SK-N-SH (cell line): Measurements from ENCODE around the gene CUX1. TPM values are rescaled to one million over a fixed set of nuclear protein-coding genes. Genes with fewer than 3 reads are reported as not detected.

ENCODE experiments used
- CTCF ChIA-PET: fragments of 300-600, 350-600 bp; formaldehyde crosslinking; extraction: SDS; loops from one replicate; lab custom pipeline; 2021; lab: Yijun Ruan, JAX
- POLR2A ChIA-PET: fragments of 350-600 bp; sonication (Branson Sonifier 250); formaldehyde crosslinking; extraction: SDS; loops from one replicate; lab custom pipeline; 2020; ENCODE audit warnings: antibody characterized with exemption, inconsistent platforms; lab: Yijun Ruan, JAX
- DNase-seq: peaks from one replicate; pipeline ENCODE4 v3.0.0; 2012
- H2AFZ ChIP-seq: fragments of 200-600 bp; sonication (generic); 2 replicates; pipeline ENCODE4 v1.8.1; 2016; ENCODE audit warnings: antibody characterized with exemption, mild to moderate bottlenecking, low read depth
- H3F3A ChIP-seq: fragments of 200-600 bp; sonication (generic); replicated peaks from 2 replicates; pipeline ENCODE3; 2016; ENCODE audit warnings: antibody characterized with exemption, mild to moderate bottlenecking; ENCODE audit not compliant: insufficient read depth
- H3K27ac ChIP-seq, 2 experiments: fragments of 200-500 bp in 1 of 2; fragments of 200-600 bp in 1 of 2; sonication (Bioruptor generic) in 1 of 2; sonication (generic), shearing (Covaris generic) in 1 of 2; 2 replicates each; pipeline versions ENCODE4 v1.5.1 to v1.6.1; 2014 to 2016; ENCODE audit warnings: low read depth in 2 of 2, inconsistent platforms in 1 of 2, low read length in 1 of 2, mild to moderate bottlenecking in 1 of 2, mixed read lengths in 1 of 2
- H3K27me3 ChIP-seq: fragments of 200-600 bp; sonication (generic), shearing (Covaris generic); 2 replicates; pipeline ENCODE4 v1.6.1; 2016; ENCODE audit warnings: mixed run types; ENCODE audit not compliant: insufficient read depth
- H3K36me3 ChIP-seq, 2 experiments: fragments of 200-500 bp in 1 of 2; fragments of 200-600 bp in 1 of 2; sonication (Bioruptor generic) in 1 of 2; sonication (generic) in 1 of 2; replicated peaks in 1 of 2; 2 replicates each; pipeline versions ENCODE3 to v1.5.1; 2014 to 2016; ENCODE audit warnings: low read length in 1 of 2, mild to moderate bottlenecking in 1 of 2; ENCODE audit not compliant: insufficient read depth in 2 of 2, control insufficient read depth in 1 of 2
- H3K4me1 ChIP-seq, 2 experiments: fragments of 200-500 bp in 1 of 2; fragments of 200-600 bp in 1 of 2; sonication (Bioruptor generic) in 1 of 2; sonication (generic), shearing (Covaris generic) in 1 of 2; 2 replicates each; pipeline versions ENCODE4 v1.5.1 to v1.6.1; 2014 to 2016; ENCODE audit warnings: low read depth in 1 of 2, low read length in 1 of 2, mixed run types in 1 of 2; ENCODE audit not compliant: insufficient read depth in 2 of 2, control insufficient read depth in 1 of 2
- H3K4me2 ChIP-seq: fragments of 200-600 bp; sonication (generic), shearing (Covaris generic); 2 replicates; pipeline ENCODE4 v1.6.1; 2017; ENCODE audit warnings: mixed run types
- H3K4me3 ChIP-seq, 2 experiments: fragments of 200-500 bp in 1 of 2; fragments of 200-600 bp in 1 of 2; sonication (Bioruptor generic) in 1 of 2; sonication (generic), shearing (Covaris generic) in 1 of 2; 2 replicates each; pipeline versions ENCODE4 v1.5.1 to v1.8.1; 2014 to 2016; ENCODE audit warnings: low read depth in 2 of 2, inconsistent platforms in 1 of 2, low read length in 1 of 2, mild to moderate bottlenecking in 1 of 2, mixed read lengths in 1 of 2, moderate library complexity in 1 of 2
- H3K79me2 ChIP-seq: fragments of 200-600 bp; sonication (generic); 2 replicates; pipeline ENCODE4 v1.8.1; 2017; ENCODE audit warnings: mild to moderate bottlenecking; ENCODE audit not compliant: insufficient read depth
- H3K9ac ChIP-seq: fragments of 200-600 bp; sonication (generic); 2 replicates; pipeline ENCODE4 v1.6.1; 2017; ENCODE audit warnings: mixed run types
- H3K9me2 ChIP-seq: fragments of 200-600 bp; sonication (generic); 2 replicates; pipeline ENCODE4 v1.6.1; 2017; ENCODE audit warnings: mixed run types
- H3K9me3 ChIP-seq: fragments of 200-600 bp; sonication (generic); 2 replicates; pipeline ENCODE4 v1.6.1; 2017; ENCODE audit warnings: mixed run types, mild to moderate bottlenecking, moderate library complexity
- H4K20me1 ChIP-seq: fragments of 200-600 bp; sonication (generic); 2 replicates; pipeline ENCODE4 v1.6.1; 2017; ENCODE audit warnings: mild to moderate bottlenecking, mixed run types; ENCODE audit not compliant: insufficient read depth
- CHD2 ChIP-seq: fragments of 150-350 bp; IDR thresholded peaks from 2 replicates; pipeline ENCODE4 v1.6.1; 2018; ENCODE audit warnings: low read length; ENCODE audit not compliant: partially characterized antibody
- CTCF ChIP-seq: fragments of 200-600 bp; sonication (generic); IDR thresholded peaks from 2 replicates; pipeline ENCODE4 v1.6.1; 2017; ENCODE audit warnings: antibody characterized with exemption, mild to moderate bottlenecking, moderate library complexity
- EZH2phosphoT487 ChIP-seq: fragments of 200-600 bp; sonication (generic); IDR thresholded peaks from 2 replicates; pipeline ENCODE4 v1.6.1; 2017; ENCODE audit warnings: low read depth, mixed run types, mild to moderate bottlenecking, antibody characterized with exemption, moderate library complexity, borderline replicate concordance
- PBX3 ChIP-seq: IDR thresholded peaks from 2 replicates; pipeline ENCODE4; 2012
- RAD21 ChIP-seq: IDR thresholded peaks from 2 replicates; pipeline ENCODE4 v1.6.1; 2012; ENCODE audit warnings: mild to moderate bottlenecking, low read length
- RCOR1 ChIP-seq: fragments of 150-350 bp; IDR thresholded peaks from 2 replicates; pipeline ENCODE4 v1.6.1; 2017; ENCODE audit warnings: antibody characterized with exemption, low read length
- RFX5 ChIP-seq: IDR thresholded peaks from 2 replicates; pipeline ENCODE4 v1.6.1; 2012; ENCODE audit warnings: mild to moderate bottlenecking, improper control_type of control experiment, low read length
- RXRA ChIP-seq: IDR thresholded peaks from 2 replicates; pipeline ENCODE4 v1.4.0; 2012; ENCODE audit warnings: low read depth, mild to moderate bottlenecking, borderline replicate concordance
- WGBS: methylation state at CpG from one replicate; pipeline ENCODE4 v1.1.6; 2017; ENCODE audit warnings: low lambda C conversion rate; 5-methylcytosine and 5-hydroxymethylcytosine counted together
- polyA plus RNA-seq, 3 experiments: library from polyadenylated mRNA; depleted of rRNA; stranded (reverse); fragments of >200 nt; gene quantifications; 2 replicates each; pipeline ENCODE4 v1.2.3, GENCODE V29; 2012

The CUX1 gene
- polyA plus RNA-seq, 1 of the 3 experiments (the other 2 are of a cell fraction) = 68.6 TPM

- CTCF ChIA-PET = interaction anchor here (1.2 kb wide), 1 partner anchor 16 kb away, joined by 4 read pairs; no protein-coding TSS in a partner anchor
- no peak overlapping the region for H3K4me2 ChIP-seq
- H3K9me3 ChIP-seq = no peaks in the 10 kb centered on the region
- H3K4me1 ChIP-seq = peaks cover 9 to 20% of the 10 kb centered on the region in 2 experiments
- no peak overlapping the region for H3K27ac ChIP-seq
- peaks cover 4% of the 10 kb centered on the region for H3F3A ChIP-seq
- DNase-seq = no peak
- POLR2A ChIA-PET = no interaction called here
- TF ChIP-seq RFX5 = no peak
- no peak for TF ChIP-seq CTCF
- TF ChIP-seq EZH2phosphoT487 = no peak
- no peak for TF ChIP-seq RAD21
- H3K27me3 ChIP-seq = no peaks in the 10 kb centered on the region
- H3K79me2 ChIP-seq = peaks cover 50% of the 10 kb centered on the region; the same call in 1 of the 2 replicates
- no peak overlapping the region for H3K9ac ChIP-seq
- no peaks in the 10 kb centered on the region for H3K36me3 ChIP-seq
- H3K9me2 ChIP-seq = no peaks in the 10 kb centered on the region
- 98% methylated on average over 17 of the region's 17 CpGs for WGBS
- peaks cover 10% of the 10 kb centered on the region for H4K20me1 ChIP-seq
- H3K4me3 ChIP-seq = no peak overlapping the region
- no peak overlapping the region for H2AFZ ChIP-seq
These were observed 173.5 kb downstream of the CUX1 start for GRCh38 chr7:101990811-101991418.

DNA sequence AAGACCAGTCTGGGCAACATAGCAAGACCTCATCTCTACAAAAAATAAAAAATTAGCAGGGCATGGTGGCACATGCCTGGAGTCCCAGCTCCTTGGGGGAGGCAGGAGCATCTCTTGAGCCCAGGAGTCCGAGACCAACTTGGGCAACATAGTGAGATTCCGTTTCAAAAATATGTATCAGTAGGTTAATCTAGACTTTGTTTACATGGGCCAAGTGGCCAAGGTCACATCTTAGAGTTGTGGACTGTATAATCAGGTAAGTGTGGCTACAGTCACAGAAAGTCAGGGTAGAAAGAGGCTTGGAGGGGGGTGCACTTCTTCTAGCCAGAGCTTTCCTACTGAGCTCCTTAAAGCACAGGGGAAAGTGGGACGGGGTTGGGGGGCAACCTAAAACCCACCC, 174.4 kb downstream of the CUX1 start:
- H3K4me1 ChIP-seq = peaks cover 0 to 16% of the 10 kb centered on the region in 2 experiments; a peak in 1 of 4 replicates
- H2AFZ ChIP-seq = no peak overlapping the region
- H3K36me3 ChIP-seq = no peaks in the 10 kb centered on the region
- TF ChIP-seq CTCF (no peak), PBX3 (no peak), CHD2 (no peak), RCOR1 (no peak), RXRA (no peak)
- H4K20me1 ChIP-seq = peaks cover 2% of the 10 kb centered on the region
- H3K9ac ChIP-seq = no peak overlapping the region
- DNase-seq = no peak
- WGBS = 93% methylated on average over 3 of the region's 3 CpGs
- CTCF ChIA-PET = interaction anchor here (0.9 to 1.2 kb wide), 2 partner anchors 303 to 455 kb away, joined by 3 read pairs; no protein-coding TSS in a partner anchor
- no peak overlapping the region for H3K27ac ChIP-seq
- H3K4me3 ChIP-seq = no peak overlapping the region
- peaks cover 42% of the 10 kb centered on the region; the same call in 1 of the 2 replicates for H3K79me2 ChIP-seq
- H3K4me2 ChIP-seq = no peak overlapping the region
- POLR2A ChIA-PET = interaction anchor here (0.8 kb wide), 1 partner anchor 53 kb away, joined by 3 read pairs; no protein-coding TSS in a partner anchor
- no peaks in the 10 kb centered on the region for H3K27me3 ChIP-seq
- H3K9me2 ChIP-seq = no peaks in the 10 kb centered on the region
- no peaks in the 10 kb centered on the region for H3F3A ChIP-seq
- no peaks in the 10 kb centered on the region for H3K9me3 ChIP-seq
